HG03095 (cell line): ENCODE results near the gene BRSK1.
A peak's percentile ranks its signal among the peaks of the same experiment; 100 is the strongest.

Experiments used
- ATAC-seq: cut with Tn5 transposase; IDR thresholded peaks from one replicate; pipeline ENCODE4 v1.9.1; 2021; ENCODE audit warnings: moderate library complexity; ENCODE audit not compliant: unreplicated experiment

The BRSK1 gene

DNA sequence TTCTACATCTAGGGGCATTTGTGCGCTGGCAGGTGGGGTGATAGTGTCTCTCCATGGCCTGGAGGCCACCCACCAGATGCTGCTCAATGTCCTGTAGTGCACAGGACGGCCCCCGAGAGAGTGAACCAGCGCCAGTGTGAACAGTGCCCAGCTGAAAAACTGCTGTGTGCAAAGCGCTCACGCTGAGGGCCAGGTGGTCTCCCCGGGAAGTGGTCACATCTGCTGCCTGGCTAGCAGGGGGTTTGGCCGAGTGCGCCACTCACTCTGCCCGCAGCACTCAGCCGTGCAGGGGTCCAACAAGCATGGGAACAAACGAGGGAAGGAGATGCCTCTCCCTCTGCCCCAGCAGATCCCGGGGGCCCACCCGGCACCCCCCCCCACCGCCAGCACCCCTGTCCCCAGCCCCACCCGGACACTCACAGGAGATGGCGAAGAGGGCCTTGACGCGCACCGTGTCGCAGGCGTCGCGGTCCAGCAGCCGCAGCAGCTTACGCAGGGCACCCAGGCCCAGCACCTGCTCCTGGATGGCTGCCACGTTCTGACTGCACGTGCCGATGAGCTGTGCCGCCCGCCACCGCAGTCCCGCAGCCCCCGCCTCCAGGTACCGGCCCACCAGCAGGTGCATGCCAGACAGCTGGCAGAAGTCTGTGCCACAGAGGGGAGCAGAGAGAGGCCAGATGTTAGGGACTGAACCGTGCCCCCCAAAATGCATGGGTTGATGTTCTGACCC is 9.7 kb upstream of the BRSK1 start:
- no peak for ATAC-seq

DNA sequence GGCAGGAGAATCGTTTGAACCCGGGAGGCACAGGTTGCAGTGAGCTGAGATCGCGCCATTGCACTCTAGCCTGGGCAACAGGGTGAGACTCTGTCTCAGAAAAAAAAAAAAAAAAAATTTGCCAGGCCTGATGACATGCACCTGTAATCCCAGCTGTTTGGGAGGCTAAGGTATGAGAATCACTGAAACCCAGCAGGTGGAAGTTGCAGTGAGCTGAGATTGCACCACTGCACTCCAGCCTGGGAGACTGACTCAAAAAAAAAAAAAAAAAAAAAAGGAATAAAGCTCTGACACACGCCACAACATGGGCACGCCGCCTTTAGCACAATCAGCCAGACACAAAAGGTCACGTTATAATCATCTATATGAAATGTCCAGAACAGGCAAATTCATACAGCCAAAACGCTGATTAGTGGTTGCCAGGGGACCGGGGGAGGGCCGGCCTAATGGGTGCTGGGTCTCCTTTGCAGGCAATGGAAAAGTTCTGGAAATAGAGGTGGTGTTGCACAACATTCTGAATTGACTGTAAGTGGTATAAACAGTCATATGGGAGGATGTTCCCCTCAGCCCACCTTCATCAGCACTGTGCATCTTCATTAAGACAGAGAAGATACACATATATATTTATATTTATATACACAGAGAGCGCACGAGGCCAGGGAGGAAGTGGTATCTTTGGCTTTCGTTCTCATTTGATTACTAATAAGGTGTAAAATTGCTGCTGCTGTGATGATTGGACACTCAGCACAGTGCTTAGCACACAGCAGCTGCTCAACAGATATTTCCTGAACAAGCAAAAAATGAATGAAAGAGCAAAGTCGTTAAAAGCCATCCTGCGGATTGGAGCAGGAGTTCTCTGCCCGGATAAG is 7.7 kb upstream of the BRSK1 start:
- ATAC-seq: no peak

DNA sequence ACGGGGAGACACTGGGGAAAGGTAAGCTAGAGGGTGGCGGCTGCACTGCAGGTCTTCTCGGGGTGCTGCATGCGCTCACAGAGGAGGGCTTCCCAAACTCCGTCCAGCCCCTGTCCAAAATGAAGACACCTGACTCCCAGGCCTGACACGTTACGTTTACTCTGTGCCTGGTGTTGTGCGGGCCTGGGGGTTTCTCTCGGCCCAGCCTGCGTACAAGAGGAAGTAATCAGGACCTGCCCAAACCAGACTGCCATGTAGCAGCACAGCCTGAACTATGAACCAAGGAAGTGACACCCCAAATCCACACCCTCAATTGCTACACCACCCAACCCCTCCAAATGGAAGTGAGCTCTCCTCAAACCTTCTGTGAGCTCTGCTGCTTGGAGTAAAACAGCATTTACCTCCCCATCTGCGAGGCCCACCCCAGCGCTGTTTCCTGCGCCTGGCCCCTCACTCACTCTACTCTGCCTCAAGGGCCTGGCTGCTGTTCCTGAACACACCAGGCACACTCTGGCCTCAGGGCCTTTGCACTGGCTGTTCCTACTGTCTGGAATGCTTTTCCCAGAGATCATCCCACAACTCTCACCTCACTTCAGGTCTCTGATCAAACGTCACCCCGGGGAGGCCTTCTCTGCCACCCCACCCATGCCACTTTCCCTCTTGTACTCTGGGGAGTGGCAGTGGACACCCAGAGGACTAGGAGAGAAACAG is 6.9 kb upstream of the BRSK1 start:
- ATAC-seq: no peak

DNA sequence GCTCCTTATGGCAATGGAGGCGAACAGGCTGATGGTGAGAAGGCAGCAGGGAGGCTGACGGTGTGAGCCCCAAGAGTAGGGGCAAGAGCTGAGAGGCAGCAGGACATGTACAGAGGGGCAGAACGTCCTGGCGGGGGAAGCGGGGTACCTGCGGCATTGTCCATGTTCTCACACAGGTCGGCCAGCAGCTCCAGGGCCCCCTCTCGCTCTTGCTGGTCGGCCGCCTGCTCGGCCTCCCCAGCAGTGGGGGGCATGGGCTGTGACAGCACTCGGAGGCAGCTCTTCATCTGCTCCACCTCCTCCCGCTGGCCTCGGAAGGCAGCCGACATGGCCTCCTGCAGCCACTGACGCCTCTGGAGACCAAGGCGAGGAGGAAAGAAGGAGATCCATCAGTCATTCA is 6.3 kb upstream of the BRSK1 start:
- ATAC-seq: no peak

DNA sequence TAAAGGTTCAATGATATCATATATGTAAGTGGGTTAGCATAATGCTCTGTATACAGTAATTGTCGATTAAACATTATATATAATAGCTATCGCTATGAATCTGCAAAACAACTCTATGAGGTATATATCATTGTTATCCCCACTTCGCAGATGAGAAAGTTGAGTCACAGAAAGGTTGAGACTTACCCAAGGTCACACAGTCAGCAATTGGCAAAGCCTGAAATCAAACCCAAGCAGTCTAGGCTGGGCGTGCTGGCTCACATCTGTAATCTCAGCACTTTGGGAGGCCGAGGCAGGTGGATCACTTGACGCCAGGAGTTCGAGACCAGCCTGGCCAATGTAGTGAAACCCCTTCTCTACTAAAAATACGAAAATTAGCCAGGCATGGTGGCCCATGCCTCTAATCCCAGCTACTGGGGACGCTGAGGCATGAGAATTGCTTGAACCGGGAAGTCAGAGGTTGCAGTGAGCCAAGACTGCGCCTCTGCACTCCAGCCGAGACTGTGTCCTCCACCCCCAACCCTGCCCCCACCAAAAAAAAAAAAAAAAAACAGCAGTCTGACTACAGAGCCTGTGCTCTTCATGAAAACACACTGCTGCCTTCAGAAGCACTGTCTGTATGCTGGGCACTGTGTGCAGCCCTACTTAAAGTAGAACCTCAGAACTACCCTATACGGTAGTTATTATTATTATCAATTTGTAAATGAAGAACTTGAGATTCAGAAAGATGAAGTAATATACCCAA is 5.2 kb upstream of the BRSK1 start:
- no peak for ATAC-seq

DNA sequence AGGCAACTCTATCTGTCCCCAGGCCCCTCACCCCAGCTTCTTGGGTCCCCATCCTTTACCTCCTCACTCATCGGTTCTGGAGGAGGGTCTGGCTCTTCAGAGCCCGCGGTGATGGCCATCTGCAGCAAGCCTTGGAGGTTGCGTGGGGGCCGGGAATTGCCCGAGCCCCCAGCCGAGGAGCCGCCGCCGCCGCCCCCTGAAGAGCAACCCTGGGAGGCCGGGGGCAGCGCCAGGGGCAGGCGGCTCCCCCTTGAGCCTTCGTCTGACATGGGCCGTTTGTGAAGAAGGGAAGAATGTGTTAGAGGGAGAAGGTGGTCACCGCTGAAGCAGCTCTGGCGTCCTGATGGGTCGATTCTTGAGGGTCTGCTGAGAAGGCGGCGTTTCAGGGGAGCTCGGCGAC is 4.5 kb upstream of the BRSK1 start:
- ATAC-seq: no peak

DNA sequence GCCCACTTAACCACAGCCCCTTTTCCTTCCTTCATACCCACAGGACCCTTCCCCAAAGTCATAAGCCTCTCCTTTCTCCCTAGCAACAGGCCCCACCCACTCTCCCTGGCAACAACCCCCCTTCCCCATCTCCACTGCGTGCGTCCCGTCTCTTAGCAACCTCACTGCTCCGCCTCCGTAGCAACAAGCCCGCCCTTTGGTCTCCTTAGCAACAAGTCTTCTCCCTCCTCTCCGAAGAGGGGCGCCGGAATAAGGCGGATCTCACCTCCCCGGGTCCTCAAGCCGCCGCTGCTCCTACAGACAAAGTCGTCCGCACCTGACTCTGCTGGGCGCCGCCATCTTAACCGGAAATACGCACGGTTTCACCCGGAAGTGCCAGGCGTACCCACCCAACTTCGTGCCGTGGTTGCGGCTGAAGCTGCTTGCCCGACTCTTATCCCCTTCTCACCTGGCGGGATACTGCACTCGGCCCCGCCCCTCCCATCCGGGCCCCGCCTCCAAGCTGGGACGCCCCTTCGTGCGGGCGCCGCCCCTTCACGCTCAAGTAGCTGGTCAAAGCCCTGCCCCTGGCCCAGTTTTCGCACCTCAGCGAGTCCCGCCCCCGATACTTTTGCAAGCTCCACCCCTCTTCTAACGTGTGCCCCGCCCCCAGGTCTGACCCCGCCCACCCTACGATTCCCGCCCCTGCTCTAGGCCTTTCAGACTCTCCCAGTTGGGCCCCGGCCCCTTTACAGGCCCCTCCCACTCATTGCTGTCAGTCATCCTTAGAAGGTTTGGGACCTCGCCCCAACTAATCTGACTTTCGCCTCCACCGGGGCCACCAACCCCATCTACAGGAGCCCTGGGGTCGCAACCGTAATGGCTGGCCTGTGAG is 3.8 kb upstream of the BRSK1 start, which contains the start of gene HSPBP1:
TSS of gene HSPBP1 (minus strand) at position 341 of the 874 bp plus-strand sequence. CDS start 502 bp downstream, outside the sequence.
- ATAC-seq: peak; percentile 53

DNA sequence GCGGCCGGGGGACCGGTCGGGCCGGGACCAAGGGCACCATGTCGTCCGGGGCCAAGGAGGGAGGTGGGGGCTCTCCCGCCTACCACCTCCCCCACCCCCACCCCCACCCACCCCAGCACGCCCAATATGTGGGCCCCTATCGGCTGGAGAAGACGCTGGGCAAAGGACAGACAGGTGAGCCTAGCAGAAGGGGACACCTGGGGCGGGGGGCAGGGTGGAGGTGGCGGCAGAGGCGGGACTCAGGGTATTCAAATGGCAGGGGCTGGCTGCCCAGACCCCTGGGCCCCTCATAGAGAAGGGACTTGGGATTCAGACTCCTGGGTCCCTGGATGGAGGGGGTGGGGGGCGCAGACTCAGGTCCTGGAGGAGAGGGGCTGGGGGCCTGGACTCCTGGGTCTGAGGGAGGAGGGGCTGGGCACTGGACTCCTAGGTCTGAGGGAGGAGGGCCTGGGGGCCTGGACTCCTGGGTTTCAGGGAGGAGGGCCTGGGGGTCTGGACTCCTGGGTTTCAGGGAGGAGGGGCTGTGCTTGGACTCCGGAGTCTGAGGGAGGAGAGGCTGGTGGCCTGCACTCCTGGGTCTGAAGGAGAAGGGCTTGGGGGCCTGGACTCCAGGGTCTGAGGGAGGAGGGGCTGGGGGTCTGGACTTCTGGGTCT is 735 bp downstream of the BRSK1 start:
- ATAC-seq: no peak

DNA sequence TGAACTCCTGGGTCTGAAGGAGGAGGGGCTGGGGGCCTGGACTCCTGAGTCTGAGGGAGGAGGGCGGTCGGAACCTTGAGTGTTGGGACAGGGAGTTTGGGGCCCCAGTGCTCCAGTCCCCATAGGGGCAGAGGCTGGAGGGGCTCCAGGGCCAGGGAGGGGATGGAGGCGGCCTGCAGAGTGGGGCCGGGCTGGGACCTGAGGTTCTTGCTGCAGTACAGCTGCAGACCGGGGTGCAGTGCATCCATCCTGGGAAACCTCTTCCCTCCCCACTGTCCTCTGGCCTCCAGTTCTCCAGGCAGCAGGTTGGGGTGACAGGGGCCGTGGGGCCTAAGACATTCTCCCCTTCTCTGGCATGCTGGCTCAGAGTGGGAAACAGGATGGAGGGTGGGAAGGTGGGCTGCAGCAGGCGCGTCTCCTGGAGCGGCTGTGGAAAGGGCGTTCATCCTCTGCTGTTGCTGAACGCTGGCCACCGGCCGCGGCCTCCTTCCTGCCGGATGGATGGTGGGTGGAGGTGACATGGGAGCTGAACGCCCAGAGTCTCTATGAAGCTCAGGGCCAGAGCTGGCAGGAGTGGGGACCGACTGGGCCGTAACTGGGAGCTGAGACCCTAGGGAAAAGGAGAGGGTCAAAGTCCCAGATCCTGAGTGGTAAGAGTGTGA is 1.6 kb downstream of the BRSK1 start:
- ATAC-seq: no peak

DNA sequence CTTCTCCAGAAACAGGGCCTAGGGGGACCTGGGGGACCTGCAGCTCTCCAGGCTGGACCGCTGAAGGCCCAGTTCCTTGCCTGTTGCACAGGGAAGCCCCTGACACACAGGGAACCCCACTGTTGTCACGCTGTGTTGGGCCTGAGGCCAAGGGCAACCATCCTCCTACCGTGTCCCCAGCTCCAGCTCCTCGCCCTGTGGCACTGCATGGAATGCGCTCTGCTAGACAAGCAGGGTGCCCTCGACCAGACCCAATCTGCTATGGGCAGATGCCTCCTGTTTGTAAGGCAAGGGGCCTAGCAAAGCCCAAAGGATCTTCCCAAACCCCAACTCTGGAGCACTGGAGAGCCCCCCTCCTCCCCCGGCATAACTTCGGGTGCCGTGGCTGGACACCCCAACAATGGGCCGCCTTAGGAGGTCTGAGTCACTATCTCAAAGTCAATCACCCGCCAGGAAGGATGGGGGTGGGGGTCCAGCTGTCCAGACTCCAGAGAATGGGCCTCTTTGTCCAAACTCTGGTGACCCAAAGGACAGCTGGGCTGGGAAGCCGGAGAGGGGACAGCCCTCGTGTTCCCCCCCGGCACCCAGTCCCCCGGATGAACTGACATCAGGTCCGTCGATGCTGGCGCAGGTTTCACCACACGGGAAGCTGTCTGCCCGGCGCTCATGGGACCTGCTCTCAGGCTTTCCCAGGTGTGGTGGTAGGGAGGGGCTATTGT is 3.7 kb downstream of the BRSK1 start:
- ATAC-seq: no peak

DNA sequence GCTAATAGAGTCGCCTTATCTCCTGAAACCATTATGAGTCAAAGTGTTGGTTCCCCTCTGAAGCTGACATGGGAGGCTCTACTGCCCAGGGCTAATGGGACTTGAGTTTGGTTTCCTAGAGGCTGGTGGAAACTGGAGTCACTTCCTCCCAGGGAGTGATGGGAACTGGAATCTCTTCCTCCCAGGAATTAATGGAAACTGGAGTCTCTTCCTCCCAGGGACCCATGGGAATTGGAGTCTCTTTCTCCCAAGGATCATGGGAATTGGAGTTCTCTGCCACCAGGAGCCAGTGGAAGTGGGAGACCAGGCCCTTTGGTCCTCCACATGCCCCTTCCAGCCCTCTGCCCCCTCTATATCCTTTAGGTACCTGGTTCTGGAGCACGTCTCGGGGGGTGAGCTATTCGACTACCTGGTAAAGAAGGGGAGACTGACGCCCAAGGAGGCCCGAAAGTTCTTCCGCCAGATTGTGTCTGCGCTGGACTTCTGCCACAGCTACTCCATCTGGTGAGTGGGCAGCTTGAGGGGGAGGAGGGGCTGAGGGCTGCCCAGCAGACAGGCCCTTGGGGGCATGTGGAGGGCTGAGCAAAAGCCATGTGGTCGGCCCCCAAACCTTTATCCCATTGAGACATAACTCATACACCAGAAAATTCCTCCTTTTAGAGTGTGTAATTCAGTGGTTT is 5.5 kb downstream of the BRSK1 start:
- ATAC-seq: no peak

DNA sequence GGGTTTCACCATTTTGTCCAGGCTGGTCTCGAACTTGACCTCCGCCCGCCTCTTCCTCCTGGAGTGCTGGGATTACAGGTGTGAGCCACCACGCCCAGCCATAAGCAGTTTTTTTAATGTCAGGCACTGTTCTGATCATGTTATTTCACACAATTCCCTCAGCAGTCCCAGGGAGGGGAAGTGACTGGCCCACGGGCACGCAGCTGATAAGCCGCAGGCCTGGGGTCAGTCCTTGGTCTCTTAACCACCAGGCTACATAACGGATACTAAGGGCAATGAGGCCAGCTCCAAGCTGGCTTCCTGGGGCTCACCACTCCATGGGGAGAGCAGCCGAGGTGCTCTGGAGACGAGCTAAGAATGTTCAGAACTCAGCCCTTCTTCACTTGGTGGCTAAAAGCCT is 13.5 kb downstream of the BRSK1 start:
- no peak for ATAC-seq

DNA sequence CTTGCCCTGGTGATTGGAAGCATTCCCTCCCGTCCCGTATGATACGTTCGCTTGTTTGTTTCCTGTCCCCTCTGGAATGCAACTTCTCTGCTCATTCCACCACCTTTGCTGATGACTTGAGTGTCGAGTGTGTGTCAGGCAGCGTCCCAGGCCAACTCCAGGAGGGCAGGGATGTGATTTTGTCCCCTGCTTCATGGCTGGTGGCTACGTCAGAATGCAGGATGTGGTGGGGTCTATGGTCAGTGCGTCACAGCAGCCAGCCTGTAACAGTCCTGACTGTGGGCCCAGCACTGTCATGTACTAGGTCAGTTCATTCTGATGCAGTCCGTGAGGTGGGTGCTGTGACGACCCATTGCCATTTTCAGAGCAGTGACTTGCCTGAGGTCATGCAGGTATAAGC is 16.2 kb downstream of the BRSK1 start:
- no peak for ATAC-seq

DNA sequence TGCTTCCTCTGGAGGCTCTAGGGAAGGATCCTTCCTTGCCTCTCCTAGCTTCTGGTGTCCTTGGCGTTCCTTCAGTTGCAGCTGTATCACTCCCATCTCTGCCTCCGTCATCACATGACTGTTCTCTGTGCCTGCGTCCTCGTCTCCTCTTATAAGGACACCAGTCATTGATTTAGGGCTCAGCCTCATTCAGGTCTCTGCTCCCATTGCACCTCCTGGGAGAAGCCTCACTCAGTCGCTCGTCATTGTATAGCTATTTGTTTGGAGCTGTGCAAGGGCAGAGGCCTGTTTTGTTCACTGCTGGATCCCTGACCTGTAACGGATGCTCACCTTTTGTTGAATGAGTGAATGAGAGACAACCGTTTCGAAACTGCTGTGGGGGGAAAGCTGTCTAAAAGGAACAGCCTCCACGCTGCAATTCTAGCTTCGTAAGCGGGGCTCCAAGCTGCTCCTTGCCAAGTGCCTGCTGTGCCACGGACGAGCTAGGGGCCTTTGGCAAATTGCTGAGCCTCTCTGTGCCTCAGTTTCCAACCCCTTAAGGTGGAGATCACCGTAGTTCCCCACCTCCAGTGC is 17.2 kb downstream of the BRSK1 start:
- ATAC-seq: no peak

DNA sequence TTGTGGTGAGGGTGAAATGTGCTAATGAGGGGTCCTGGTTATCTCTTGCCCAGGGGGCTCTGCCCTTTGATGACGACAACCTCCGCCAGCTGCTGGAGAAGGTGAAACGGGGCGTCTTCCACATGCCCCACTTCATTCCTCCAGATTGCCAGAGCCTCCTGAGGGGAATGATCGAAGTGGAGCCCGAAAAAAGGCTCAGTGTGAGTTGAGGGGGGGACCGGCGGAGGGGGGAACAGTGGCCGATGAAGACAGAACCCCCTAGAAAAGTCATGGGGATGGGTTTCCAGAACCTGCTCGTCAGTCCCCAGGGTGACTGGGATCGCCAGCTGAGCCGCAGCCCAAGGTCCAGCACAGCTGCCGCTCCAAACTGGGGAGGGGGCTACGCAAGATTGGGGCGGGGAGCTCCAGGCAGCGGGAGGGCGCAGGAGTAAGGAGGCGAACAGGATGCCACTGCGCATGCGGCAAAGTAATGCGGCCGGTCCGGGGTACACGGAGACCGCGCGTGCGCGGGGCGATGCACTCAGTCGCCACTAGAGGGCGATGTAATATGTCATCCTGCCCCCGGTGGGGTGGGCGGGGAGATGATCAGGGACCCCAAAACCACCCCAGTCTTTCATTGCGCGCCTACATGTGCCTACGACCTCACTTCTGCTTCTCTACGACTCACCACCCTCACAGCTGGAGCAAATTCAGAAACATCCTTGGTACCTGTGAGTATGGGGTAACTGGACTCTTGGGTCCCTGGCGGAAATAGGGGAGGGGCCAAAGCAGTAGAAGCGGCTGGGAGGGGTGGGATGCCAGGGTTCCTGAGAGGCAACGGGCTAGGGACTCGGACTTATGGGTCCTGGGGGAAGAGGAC is 17.9 kb downstream of the BRSK1 start:
- peak; percentile 45 for ATAC-seq

DNA sequence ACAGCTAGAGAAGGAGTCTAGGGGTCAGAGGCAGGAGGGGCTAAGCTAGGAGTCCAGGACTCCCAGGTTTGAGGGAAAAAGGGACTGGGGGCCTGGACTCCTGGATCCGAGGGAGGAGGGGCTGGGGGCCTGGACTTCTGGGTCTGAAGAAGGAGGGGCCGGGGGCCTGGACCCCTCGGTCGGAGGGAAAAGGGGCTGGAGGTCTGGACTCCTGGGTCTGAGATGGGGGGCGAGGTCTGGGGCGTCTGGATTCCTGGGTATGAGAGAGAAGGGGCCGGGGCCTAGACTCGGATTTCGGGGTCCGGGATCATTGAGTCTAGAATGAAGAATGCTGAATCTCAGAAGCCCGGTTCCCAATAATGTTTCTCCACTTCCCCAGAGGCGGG is 18.5 kb downstream of the BRSK1 start:
- no peak for ATAC-seq
